Ishikawa (cell line): ENCODE results near the gene RNASE2.

ENCODE experiments used
- EP300 ChIP-seq: IDR thresholded peaks from 2 replicates; pipeline ENCODE4 v1.6.1; 2012; ENCODE audit warnings: borderline replicate concordance
- TEAD4 ChIP-seq: IDR thresholded peaks from 2 replicates; pipeline ENCODE4 v1.6.1; 2012
- YY1 ChIP-seq: IDR thresholded peaks from 2 replicates; pipeline ENCODE4 v1.6.1; 2012; ENCODE audit warnings: low read depth
- TF ChIP-seq, protein P1 (sequence below): IDR thresholded peaks from 2 replicates; pipeline ENCODE4 v1.6.1; 2012; ENCODE audit warnings: low read depth, mild to moderate bottlenecking

DNA sequence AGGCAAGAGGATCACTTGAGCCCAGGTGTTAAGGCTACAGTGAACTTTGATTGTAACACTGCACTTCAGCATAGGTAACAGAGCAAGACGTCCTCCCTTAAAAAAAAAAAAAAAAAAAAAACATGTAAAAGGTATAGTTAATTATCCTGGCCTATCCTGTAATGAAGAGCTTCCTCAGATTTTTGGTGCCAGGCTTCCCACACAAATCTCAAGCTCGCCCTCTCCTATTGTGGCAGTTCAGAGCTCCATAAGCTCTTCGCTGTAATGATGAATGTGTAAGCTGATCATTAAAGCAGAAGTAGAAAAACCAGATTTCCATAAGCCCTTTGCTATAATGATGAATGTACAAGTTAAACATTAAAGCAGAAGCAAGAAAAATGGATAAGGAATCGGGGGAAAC lies 41.8 kb downstream of the RNASE2 start:
- no peak for TF ChIP-seq YY1
- no peak for TF ChIP-seq TEAD4
- TF ChIP-seq, protein P1, sequence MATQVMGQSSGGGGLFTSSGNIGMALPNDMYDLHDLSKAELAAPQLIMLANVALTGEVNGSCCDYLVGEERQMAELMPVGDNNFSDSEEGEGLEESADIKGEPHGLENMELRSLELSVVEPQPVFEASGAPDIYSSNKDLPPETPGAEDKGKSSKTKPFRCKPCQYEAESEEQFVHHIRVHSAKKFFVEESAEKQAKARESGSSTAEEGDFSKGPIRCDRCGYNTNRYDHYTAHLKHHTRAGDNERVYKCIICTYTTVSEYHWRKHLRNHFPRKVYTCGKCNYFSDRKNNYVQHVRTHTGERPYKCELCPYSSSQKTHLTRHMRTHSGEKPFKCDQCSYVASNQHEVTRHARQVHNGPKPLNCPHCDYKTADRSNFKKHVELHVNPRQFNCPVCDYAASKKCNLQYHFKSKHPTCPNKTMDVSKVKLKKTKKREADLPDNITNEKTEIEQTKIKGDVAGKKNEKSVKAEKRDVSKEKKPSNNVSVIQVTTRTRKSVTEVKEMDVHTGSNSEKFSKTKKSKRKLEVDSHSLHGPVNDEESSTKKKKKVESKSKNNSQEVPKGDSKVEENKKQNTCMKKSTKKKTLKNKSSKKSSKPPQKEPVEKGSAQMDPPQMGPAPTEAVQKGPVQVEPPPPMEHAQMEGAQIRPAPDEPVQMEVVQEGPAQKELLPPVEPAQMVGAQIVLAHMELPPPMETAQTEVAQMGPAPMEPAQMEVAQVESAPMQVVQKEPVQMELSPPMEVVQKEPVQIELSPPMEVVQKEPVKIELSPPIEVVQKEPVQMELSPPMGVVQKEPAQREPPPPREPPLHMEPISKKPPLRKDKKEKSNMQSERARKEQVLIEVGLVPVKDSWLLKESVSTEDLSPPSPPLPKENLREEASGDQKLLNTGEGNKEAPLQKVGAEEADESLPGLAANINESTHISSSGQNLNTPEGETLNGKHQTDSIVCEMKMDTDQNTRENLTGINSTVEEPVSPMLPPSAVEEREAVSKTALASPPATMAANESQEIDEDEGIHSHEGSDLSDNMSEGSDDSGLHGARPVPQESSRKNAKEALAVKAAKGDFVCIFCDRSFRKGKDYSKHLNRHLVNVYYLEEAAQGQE = no peak
- no peak for TF ChIP-seq EP300
